Measurements from ENCODE around the gene ZNF296. TPM values are rescaled to one million over a fixed set of nuclear protein-coding genes. Genes with fewer than 3 reads are reported as not detected.
A peak's percentile ranks its signal among the peaks of the same experiment; 100 is the strongest.

The ZNF296 gene
- total RNA-seq, 4 donors from 2014 or later: 2.1 to 4.2 (median 2.1) TPM; not detected in 1

GRCh38 chr19:45082170-45082569 is 5.9 kb upstream of the ZNF296 start:
- Histone ChIP-seq H3K9me3 (no peaks in the 10 kb centered on the region), H3K4me3 (no peak overlapping the region), H3K27me3 (no peaks in the 10 kb centered on the region), H3K36me3 (peaks cover 0 to 46% (median 0%) of the 10 kb centered on the region in 3 donors), H3K27ac (no peak overlapping the region), H3K4me1 (peaks cover 0 to 26% (median 9%) of the 10 kb centered on the region in 4 donors)
- TF ChIP-seq, protein P1, sequence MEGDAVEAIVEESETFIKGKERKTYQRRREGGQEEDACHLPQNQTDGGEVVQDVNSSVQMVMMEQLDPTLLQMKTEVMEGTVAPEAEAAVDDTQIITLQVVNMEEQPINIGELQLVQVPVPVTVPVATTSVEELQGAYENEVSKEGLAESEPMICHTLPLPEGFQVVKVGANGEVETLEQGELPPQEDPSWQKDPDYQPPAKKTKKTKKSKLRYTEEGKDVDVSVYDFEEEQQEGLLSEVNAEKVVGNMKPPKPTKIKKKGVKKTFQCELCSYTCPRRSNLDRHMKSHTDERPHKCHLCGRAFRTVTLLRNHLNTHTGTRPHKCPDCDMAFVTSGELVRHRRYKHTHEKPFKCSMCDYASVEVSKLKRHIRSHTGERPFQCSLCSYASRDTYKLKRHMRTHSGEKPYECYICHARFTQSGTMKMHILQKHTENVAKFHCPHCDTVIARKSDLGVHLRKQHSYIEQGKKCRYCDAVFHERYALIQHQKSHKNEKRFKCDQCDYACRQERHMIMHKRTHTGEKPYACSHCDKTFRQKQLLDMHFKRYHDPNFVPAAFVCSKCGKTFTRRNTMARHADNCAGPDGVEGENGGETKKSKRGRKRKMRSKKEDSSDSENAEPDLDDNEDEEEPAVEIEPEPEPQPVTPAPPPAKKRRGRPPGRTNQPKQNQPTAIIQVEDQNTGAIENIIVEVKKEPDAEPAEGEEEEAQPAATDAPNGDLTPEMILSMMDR (IDR thresholded peaks at IDR 0.05): no peak
- no peak for TF ChIP-seq POLR2A (IDR thresholded peaks at IDR 0.05)
- TF ChIP-seq EP300 (IDR thresholded peaks at IDR 0.05): no peak
- DNase-seq (ENCODE audit: low spot score in 2 of 2): no peak
- 88 to 89% methylated on average over 5 of the region's 5 CpGs for WGBS, 2 donors

DNA sequence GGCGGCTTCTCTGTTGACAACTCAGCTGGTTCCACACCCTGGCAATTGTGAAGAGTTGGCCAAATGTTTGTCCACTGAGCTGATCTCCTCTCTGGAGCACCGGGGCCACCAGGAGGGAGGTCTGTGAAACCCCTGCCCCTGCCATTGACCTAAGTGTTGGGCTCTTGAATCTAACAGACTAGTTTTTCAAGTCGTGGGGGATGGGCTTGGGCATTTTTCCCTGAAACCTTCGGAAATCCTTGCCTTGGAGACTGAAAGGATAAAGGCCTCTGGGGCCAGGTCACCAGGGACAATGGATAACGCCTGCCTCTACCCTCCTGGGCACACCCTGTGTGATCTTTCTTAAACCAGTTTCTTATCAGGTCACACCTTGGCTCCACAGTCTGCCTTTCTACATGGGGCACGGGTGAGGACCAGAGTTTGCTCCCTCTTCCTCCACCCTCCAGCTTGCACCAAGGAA is 3.7 kb upstream of the ZNF296 start:
- H3K4me1 ChIP-seq: peaks cover 0 to 47% (median 23%) of the 10 kb centered on the region in 4 donors
- peak overlapping the region; percentile 58 to 95 (median 82) for H3K4me3 ChIP-seq
- peak overlapping the region in 2 of 4 donors; percentile 80 to 84 for H3K27ac ChIP-seq
- H3K36me3 ChIP-seq: peaks cover 0 to 28% (median 0%) of the 10 kb centered on the region in 3 donors
- WGBS, 2 donors: 7 to 8% methylated on average over 6 of the region's 6 CpGs
- peaks cover 0 to 3% of the 10 kb centered on the region in 2 donors for H3K27me3 ChIP-seq
- DNase-seq (ENCODE audit: low spot score in 2 of 2): no peak
- no peak for TF ChIP-seq EP300 (IDR thresholded peaks at IDR 0.05)
- no peak for TF ChIP-seq POLR2A (IDR thresholded peaks at IDR 0.05)
- TF ChIP-seq, protein P1 (IDR thresholded peaks at IDR 0.05): no peak
- H3K9me3 ChIP-seq: no peaks in the 10 kb centered on the region

DNA sequence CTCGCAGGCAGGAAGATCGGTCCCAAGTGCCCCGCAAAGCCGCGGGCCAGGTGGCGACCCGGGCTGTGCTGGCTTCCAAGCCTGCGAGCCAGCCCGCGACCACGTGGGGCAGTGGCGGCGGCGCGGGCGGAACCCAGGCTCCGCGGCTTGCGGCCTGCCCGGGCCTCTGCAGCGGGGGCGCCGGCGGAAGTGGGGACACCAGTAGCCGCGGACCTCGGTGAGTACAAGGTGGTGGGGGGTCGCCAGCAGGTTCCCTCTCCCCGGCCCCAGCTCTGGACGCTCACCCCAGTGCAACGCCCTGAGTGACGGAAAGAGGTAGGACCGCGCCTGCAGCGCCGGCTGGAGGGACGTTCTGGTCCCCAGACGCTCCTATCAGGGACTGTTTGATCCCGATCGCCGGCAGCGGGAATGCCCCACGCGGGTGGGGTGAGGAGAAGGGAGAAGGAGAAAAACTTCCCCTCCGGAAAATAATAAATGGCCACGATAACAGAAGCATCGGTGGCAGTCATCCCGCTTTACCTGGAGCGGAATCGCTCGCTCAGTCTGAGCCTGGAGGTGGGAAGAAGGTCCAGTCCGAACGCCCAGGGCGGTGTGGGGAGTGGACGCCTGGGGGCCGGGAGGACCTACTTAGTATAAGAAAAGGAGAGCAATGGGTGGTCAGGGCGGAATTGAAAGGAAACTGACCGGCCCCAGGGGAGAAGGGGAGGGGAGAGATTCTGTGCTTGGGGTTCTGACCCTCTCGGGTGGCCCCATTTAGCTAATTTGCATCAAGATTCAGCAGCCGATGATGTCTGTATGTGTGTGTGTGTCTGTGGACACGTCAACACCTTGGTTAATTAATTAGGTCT is 3.0 kb upstream of the ZNF296 start, which contains the start of gene GEMIN7:
GEMIN7 (plus strand) TSS at position 198 of the 848 bp plus-strand sequence. CDS start 10,855 bp downstream, outside the sequence.
- peak within 1 kb of the TSS in 3 of 4 donors; percentile 65 to 84 (median 80) for H3K27ac ChIP-seq
- peak within 1 kb of the TSS; percentile 58 to 95 (median 82) for H3K4me3 ChIP-seq
- DNase-seq (ENCODE audit: low spot score in 2 of 2): peak; percentile 42 to 53
- TF ChIP-seq POLR2A (IDR thresholded peaks at IDR 0.05) (peak in 1 of 2 donors; percentile 32), EP300 (IDR thresholded peaks at IDR 0.05) (peak in 1 of 2 donors; percentile 58)
- TF ChIP-seq, protein P1 (IDR thresholded peaks at IDR 0.05): peak in 1 of 5 experiments; percentile 34
- no peaks in the 10 kb centered on the region for H3K9me3 ChIP-seq
- H3K27me3 ChIP-seq: peaks cover 0 to 3% of the 10 kb centered on the region in 2 donors
- H3K4me1 ChIP-seq: peaks cover 0 to 52% (median 25%) of the 10 kb centered on the region in 4 donors
- WGBS, 2 donors: 1% methylated on average over 35 to 40 of the region's 61 CpGs
- peaks cover 0 to 22% (median 0%) of the 10 kb centered on the region in 3 donors for H3K36me3 ChIP-seq

- 60 to 66% methylated on average over 9 to 10 of the region's 10 CpGs for WGBS, 2 donors
Measured at GRCh38 chr19:45078390-45079062, 2.2 kb upstream of the ZNF296 start.

More at GRCh38 chr19:45078390-45079062, 2.2 kb upstream of the ZNF296 start:
- Histone ChIP-seq H3K27me3 (peaks cover 0 to 3% of the 10 kb centered on the region in 2 donors), H3K4me3 (peak overlapping the region; percentile 58 to 95 (median 82)), H3K4me1 (peaks cover 0 to 52% (median 25%) of the 10 kb centered on the region in 4 donors), H3K27ac (peak overlapping the region in 2 of 4 donors; percentile 80 to 84), H3K9me3 (no peaks in the 10 kb centered on the region), H3K36me3 (peaks cover 0 to 16% (median 0%) of the 10 kb centered on the region in 3 donors)
- no peak for DNase-seq (ENCODE audit: low spot score in 2 of 2)
- TF ChIP-seq POLR2A (IDR thresholded peaks at IDR 0.05) (no peak), EP300 (IDR thresholded peaks at IDR 0.05) (no peak)
- TF ChIP-seq, protein P1 (IDR thresholded peaks at IDR 0.05): no peak
